GM23338 (cell line): ENCODE results near the gene NKX2-1. TPM values are rescaled to one million over a fixed set of nuclear protein-coding genes. Genes with fewer than 3 reads are reported as not detected.

Experiments
- ATAC-seq: fragments of 200-7000 bp; cut with Tn5 transposase; 3 replicates; pipeline ENCODE4 v1.9.1; 2020
- DNase-seq: peaks from one replicate; pipeline ENCODE4 v3.0.0-alpha.2; 2015; ENCODE audit warnings: low spot score
- H2AFZ ChIP-seq: fragments of 200-600 bp; sonication (generic); 2 replicates; pipeline ENCODE4 v1.8.0; 2016; ENCODE audit warnings: antibody characterized with exemption, mild to moderate bottlenecking, moderate library complexity
- H3F3A ChIP-seq: fragments of 200-600 bp; sonication (generic); replicated peaks from 2 replicates; pipeline ENCODE4 v1.8.0; 2017; ENCODE audit warnings: antibody characterized with exemption, mixed run types, low read depth
- H3K27ac ChIP-seq: fragments of 200-600 bp; sonication (generic); 2 replicates; pipeline ENCODE4 v1.6.1; 2016; ENCODE audit warnings: low read depth
- H3K27me3 ChIP-seq: fragments of 200-600 bp; sonication (generic); 2 replicates; pipeline ENCODE4 v1.8.0; 2016; ENCODE audit warnings: mild to moderate bottlenecking, mixed run types, moderate library complexity; ENCODE audit not compliant: insufficient read depth
- H3K36me3 ChIP-seq: fragments of 200-600 bp; sonication (generic); 2 replicates; pipeline ENCODE4 v1.8.0; 2016; ENCODE audit warnings: mild to moderate bottlenecking; ENCODE audit not compliant: insufficient read depth
- H3K4me1 ChIP-seq: fragments of 200-600 bp; sonication (generic); 2 replicates; pipeline ENCODE4 v1.8.0; 2016; ENCODE audit warnings: mild to moderate bottlenecking, moderate library complexity; ENCODE audit not compliant: insufficient read depth
- H3K4me2 ChIP-seq: fragments of 200-600 bp; sonication (generic); 2 replicates; pipeline ENCODE4 v1.7.1; 2017; ENCODE audit warnings: mixed run types
- H3K4me3 ChIP-seq: fragments of 200-600 bp; sonication (generic); 2 replicates; pipeline ENCODE4 v1.6.1; 2016; ENCODE audit warnings: mixed run types
- H3K79me2 ChIP-seq: fragments of 200-600 bp; sonication (generic); replicated peaks from 2 replicates; pipeline ENCODE4 v1.8.0; 2017; ENCODE audit warnings: mild to moderate bottlenecking; ENCODE audit not compliant: insufficient read depth
- H3K9me2 ChIP-seq: fragments of 200-600 bp; sonication (generic); 2 replicates; pipeline ENCODE4 v1.8.0; 2017; ENCODE audit not compliant: insufficient read depth
- H4K20me1 ChIP-seq: fragments of 200-600 bp; sonication (generic); replicated peaks from 2 replicates; pipeline ENCODE4 v1.8.0; 2017; ENCODE audit warnings: mild to moderate bottlenecking; ENCODE audit not compliant: insufficient read depth
- H3K27ac Mint-ChIP-seq: 2 replicates; pipeline ENCODE4 v1.8.0; 2020; ENCODE audit warnings: inconsistent platforms, mild to moderate bottlenecking, moderate library complexity, mixed read lengths
- H3K27me3 Mint-ChIP-seq: 3 replicates; pipeline ENCODE4 v1.8.0; 2022; ENCODE audit warnings: low read depth, mild to moderate bottlenecking, moderate library complexity, mixed read lengths, inconsistent platforms; ENCODE audit not compliant: insufficient read depth, poor library complexity
- H3K36me3 Mint-ChIP-seq: 3 replicates; pipeline ENCODE4 v1.8.0; 2021; ENCODE audit warnings: low read depth, mild to moderate bottlenecking, inconsistent platforms, moderate library complexity, mixed read lengths
- H3K4me1 Mint-ChIP-seq: 3 replicates; pipeline ENCODE4 v1.8.0; 2020; ENCODE audit warnings: mild to moderate bottlenecking, inconsistent platforms, mixed read lengths
- H3K4me3 Mint-ChIP-seq: 3 replicates; pipeline ENCODE4 v1.8.0; 2021; ENCODE audit warnings: moderate library complexity, mild to moderate bottlenecking, inconsistent platforms, mixed read lengths
- H3K9me3 Mint-ChIP-seq: 3 replicates; pipeline ENCODE4 v1.8.0; 2020; ENCODE audit warnings: moderate library complexity, mild to moderate bottlenecking, inconsistent platforms, mixed read lengths
- CREB1 ChIP-seq: fragments of 250-450 bp; sonication (Bioruptor Pico); IDR thresholded peaks from 2 replicates; pipeline ENCODE4 v1.5.0; 2020; ENCODE audit warnings: low read depth, mild to moderate bottlenecking, moderate library complexity
- EZH2 ChIP-seq: fragments of 200-600 bp; sonication (generic); IDR thresholded peaks from one replicate; pipeline ENCODE4 v1.8.0; 2017; ENCODE audit warnings: antibody characterized with exemption, mild to moderate bottlenecking, low read depth; ENCODE audit not compliant: unreplicated experiment
- EZH2phosphoT487 ChIP-seq: fragments of 200-600 bp; sonication (generic); IDR thresholded peaks from one replicate; pipeline ENCODE4 v1.8.1; 2018; ENCODE audit warnings: antibody characterized with exemption; ENCODE audit not compliant: unreplicated experiment
- POLR2AphosphoS5 ChIP-seq: IDR thresholded peaks from 2 replicates; pipeline ENCODE4 v1.6.1; 2016; ENCODE audit warnings: antibody characterized with exemption, low read depth
- STAT1 ChIP-seq: IDR thresholded peaks from one replicate; pipeline ENCODE4 v1.6.1; 2016; ENCODE audit warnings: antibody characterized with exemption; ENCODE audit not compliant: unreplicated experiment
- ZNF114 ChIP-seq: fragments of 250-450 bp; sonication (Bioruptor Pico); IDR thresholded peaks from 2 replicates; pipeline ENCODE4 v1.5.0; 2020; ENCODE audit warnings: mild to moderate bottlenecking, moderate library complexity
- polyA plus RNA-seq: library from polyadenylated mRNA; unstranded; fragments of >200 nt; fragmentation: Nextera tagmentation; extraction: Ambion mirVana; gene quantifications from 2 replicates; pipeline ENCODE4 v1.2.1, GENCODE V29; 2016
- total RNA-seq: library from RNA; depleted of rRNA; stranded (reverse); fragments of >200 nt; shearing (Covaris generic); gene quantifications from 2 replicates; pipeline ENCODE4 v1.2.3, GENCODE V29; 2014
- TF ChIP-seq, protein P1 (sequence below), 2 experiments: fragments of 200-600 bp in 1 of 2; sonication (generic) in 1 of 2; conservative IDR thresholded peaks; 2 replicates each; pipeline versions ENCODE4 v1.5.1 to v1.6.1; 2016 to 2017; ENCODE audit warnings: antibody characterized with exemption in 2 of 2, low read depth in 2 of 2, mild to moderate bottlenecking in 2 of 2, moderate library complexity in 1 of 2
- TF ChIP-seq, protein P2 (sequence below): IDR thresholded peaks from one replicate; pipeline ENCODE4 v1.6.1; 2018; ENCODE audit warnings: antibody characterized with exemption; ENCODE audit not compliant: unreplicated experiment

The NKX2-1 gene
- total and polyA plus RNA-seq, 2 experiments from 2014 or later: not detected

DNA sequence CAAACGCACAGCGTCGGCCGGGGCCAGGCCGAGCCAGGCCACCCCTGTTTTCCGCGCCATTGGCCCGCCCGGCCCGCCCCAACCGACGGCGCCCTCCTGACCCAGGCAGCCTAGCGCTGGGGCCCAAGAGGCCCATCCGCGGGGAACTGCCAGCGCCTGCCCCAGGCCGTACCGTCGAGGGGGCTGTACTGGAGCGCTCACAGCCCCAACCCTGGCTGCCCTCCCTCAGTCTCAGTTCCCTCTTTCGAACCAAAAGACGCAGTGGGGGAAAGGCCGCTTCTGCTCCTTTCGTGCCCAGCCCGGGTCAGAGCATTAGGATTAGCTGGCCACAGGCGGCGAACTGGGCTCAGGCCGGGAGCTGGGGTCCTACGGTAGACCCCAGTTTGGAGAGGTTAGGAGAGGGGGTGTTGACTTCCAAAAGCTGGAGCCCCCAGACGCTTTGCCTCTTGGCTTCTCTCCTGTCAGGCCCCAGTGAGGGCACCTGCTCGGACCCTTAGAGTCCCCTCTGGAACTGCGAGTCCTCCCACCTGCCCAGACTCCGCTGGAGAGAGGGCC lies 1.9 kb downstream of the NKX2-1 start:
- Mint-ChIP-seq H3K4me3 (no peak overlapping the region), H3K27me3 (peaks cover 98% of the 10 kb centered on the region), H3K27ac (no peak overlapping the region), H3K36me3 (peaks cover 5% of the 10 kb centered on the region; the same call in 1 of the 3 replicates), H3K9me3 (peaks cover 8% of the 10 kb centered on the region), H3K4me1 (peaks cover 47% of the 10 kb centered on the region)
- H3K4me1 ChIP-seq: peaks cover 63% of the 10 kb centered on the region
- TF ChIP-seq CREB1 (CRISPR knock-in tag) (no peak), EZH2 (peak; percentile 88)
- DNase-seq: peak; percentile 62
- no peak overlapping the region; the same call in 1 of the 2 replicates for H2AFZ ChIP-seq
- H3K27ac ChIP-seq: no peak overlapping the region
- no peaks in the 10 kb centered on the region for H3K9me2 ChIP-seq
- H3K4me3 ChIP-seq: peak overlapping the region; percentile 59; the same call in 1 of the 2 replicates
- no peaks in the 10 kb centered on the region for H3K79me2 ChIP-seq
- ATAC-seq: peak; percentile 0; the same call in 1 of the 3 replicates
- H3F3A ChIP-seq: peaks cover 16% of the 10 kb centered on the region
- peak overlapping the region; percentile 85; the same call in 1 of the 2 replicates for H3K4me2 ChIP-seq
- no peaks in the 10 kb centered on the region for H3K36me3 ChIP-seq
- peaks cover 25% of the 10 kb centered on the region for H4K20me1 ChIP-seq
- peaks cover 100% of the 10 kb centered on the region for H3K27me3 ChIP-seq

DNA sequence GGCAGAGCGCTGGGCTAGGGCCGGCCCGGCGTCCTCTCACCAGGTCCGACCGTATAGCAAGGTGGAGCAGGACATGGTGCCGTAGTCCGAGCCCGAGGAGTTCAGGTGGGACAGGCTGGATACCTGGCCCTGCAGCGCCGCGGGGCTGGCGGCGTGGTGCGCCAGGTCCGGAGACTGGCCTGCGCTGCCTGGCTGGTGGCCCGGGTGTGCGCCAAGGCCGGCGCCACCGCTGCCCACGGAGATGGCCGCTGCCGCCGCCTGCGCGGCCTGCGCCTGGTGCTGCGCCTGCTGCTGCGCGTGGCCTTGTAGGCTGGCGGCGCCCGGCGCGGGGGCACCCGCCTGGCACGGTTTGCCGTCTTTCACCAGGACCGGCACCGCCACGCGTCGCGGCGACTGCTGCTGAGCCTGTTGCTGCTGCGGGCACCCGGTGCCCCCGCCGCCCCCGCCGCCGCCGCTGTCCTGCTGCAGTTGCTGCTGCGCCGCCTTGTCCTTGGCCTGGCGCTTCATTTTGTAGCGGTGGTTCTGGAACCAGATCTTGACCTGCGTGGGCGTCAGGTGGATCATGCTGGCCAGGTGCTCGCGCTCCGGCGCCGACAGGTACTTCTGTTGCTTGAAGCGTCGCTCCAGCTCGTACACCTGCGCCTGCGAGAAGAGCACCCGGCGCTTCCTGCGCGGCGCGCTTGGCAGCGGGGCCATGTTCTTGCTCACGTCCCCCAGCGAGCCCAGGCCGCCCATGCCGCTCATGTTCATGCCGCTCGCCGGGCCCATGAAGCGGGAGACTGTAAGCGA lies 2.6 kb downstream of the NKX2-1 start:
- Mint-ChIP-seq H3K36me3 (peaks cover 5% of the 10 kb centered on the region; the same call in 1 of the 3 replicates), H3K9me3 (peaks cover 5% of the 10 kb centered on the region; the same call in 2 of the 3 replicates), H3K27ac (no peak overlapping the region), H3K4me1 (peaks cover 48% of the 10 kb centered on the region), H3K4me3 (peak overlapping the region; percentile 41; the same call in 1 of the 3 replicates), H3K27me3 (peaks cover 98% of the 10 kb centered on the region)
- peaks cover 31% of the 10 kb centered on the region for H4K20me1 ChIP-seq
- peak; percentile 7 for ATAC-seq
- peaks cover 63% of the 10 kb centered on the region for H3K4me1 ChIP-seq
- peak overlapping the region; percentile 85; the same call in 1 of the 2 replicates for H3K4me2 ChIP-seq
- H3K36me3 ChIP-seq: no peaks in the 10 kb centered on the region
- peak; percentile 96 for TF ChIP-seq EZH2
- no peak for TF ChIP-seq STAT1
- no peak for TF ChIP-seq ZNF114 (CRISPR knock-in tag)
- 0 out of 2 replicates have a peak, but pooled peaks have one; percentile 12 for TF ChIP-seq POLR2AphosphoS5
- peak; percentile 97 for TF ChIP-seq EZH2phosphoT487
- TF ChIP-seq, protein P1, sequence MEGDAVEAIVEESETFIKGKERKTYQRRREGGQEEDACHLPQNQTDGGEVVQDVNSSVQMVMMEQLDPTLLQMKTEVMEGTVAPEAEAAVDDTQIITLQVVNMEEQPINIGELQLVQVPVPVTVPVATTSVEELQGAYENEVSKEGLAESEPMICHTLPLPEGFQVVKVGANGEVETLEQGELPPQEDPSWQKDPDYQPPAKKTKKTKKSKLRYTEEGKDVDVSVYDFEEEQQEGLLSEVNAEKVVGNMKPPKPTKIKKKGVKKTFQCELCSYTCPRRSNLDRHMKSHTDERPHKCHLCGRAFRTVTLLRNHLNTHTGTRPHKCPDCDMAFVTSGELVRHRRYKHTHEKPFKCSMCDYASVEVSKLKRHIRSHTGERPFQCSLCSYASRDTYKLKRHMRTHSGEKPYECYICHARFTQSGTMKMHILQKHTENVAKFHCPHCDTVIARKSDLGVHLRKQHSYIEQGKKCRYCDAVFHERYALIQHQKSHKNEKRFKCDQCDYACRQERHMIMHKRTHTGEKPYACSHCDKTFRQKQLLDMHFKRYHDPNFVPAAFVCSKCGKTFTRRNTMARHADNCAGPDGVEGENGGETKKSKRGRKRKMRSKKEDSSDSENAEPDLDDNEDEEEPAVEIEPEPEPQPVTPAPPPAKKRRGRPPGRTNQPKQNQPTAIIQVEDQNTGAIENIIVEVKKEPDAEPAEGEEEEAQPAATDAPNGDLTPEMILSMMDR (conservative IDR thresholded peaks at IDR 0.05; ENCODE audit: low read depth in 2 of 2): no peak
- TF ChIP-seq, protein P2, sequence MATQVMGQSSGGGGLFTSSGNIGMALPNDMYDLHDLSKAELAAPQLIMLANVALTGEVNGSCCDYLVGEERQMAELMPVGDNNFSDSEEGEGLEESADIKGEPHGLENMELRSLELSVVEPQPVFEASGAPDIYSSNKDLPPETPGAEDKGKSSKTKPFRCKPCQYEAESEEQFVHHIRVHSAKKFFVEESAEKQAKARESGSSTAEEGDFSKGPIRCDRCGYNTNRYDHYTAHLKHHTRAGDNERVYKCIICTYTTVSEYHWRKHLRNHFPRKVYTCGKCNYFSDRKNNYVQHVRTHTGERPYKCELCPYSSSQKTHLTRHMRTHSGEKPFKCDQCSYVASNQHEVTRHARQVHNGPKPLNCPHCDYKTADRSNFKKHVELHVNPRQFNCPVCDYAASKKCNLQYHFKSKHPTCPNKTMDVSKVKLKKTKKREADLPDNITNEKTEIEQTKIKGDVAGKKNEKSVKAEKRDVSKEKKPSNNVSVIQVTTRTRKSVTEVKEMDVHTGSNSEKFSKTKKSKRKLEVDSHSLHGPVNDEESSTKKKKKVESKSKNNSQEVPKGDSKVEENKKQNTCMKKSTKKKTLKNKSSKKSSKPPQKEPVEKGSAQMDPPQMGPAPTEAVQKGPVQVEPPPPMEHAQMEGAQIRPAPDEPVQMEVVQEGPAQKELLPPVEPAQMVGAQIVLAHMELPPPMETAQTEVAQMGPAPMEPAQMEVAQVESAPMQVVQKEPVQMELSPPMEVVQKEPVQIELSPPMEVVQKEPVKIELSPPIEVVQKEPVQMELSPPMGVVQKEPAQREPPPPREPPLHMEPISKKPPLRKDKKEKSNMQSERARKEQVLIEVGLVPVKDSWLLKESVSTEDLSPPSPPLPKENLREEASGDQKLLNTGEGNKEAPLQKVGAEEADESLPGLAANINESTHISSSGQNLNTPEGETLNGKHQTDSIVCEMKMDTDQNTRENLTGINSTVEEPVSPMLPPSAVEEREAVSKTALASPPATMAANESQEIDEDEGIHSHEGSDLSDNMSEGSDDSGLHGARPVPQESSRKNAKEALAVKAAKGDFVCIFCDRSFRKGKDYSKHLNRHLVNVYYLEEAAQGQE: no peak
- H3K79me2 ChIP-seq: no peaks in the 10 kb centered on the region
- no peaks in the 10 kb centered on the region for H3K9me2 ChIP-seq
- DNase-seq: peak; percentile 56
- peak overlapping the region; percentile 59; the same call in 1 of the 2 replicates for H2AFZ ChIP-seq
- peak overlapping the region; percentile 35; the same call in 1 of the 2 replicates for H3K4me3 ChIP-seq
- H3F3A ChIP-seq: peaks cover 19% of the 10 kb centered on the region
- H3K27me3 ChIP-seq: peaks cover 100% of the 10 kb centered on the region
- no peak overlapping the region for H3K27ac ChIP-seq
